Small intestine (tissue), 16 donors: ENCODE results near the gene GPR62. TPM values are rescaled to one million over a fixed set of nuclear protein-coding genes. Genes with fewer than 3 reads are reported as not detected.
"Not testable (repeated sequence)": the region's sequence is repeated elsewhere in the genome, so short reads cannot be mapped to it uniquely, and the experiment has no call there.

Experiments
- DNase-seq, 2 donors: peaks; one replicate each; pipeline versions ENCODE4 v3.0.0 to v3.0.0-alpha.2; 2013
- FAIRE-seq: peaks from 2 replicates; lab custom pipeline; 2012; peaks lifted over from hg19 to GRCh38; lab: Jason Lieb, UNC
- H3K27ac ChIP-seq, 3 donors: one replicate each; pipeline ENCODE4 v1.5.1; 2013; ENCODE audit warnings: low read length in 2 of 3, mild to moderate bottlenecking in 2 of 3, control low read depth in 1 of 3, inconsistent platforms in 1 of 3, low read depth in 1 of 3, moderate library complexity in 1 of 3
- H3K27me3 ChIP-seq, 3 donors: one replicate each; pipeline ENCODE4 v1.6.1; 2013; ENCODE audit warnings: low read length in 3 of 3, inconsistent platforms in 1 of 3; ENCODE audit not compliant: control insufficient read depth in 3 of 3, insufficient read depth in 3 of 3
- H3K36me3 ChIP-seq, 3 donors: one replicate each; pipeline ENCODE4 v1.6.1; 2013; ENCODE audit warnings: low read length in 3 of 3, inconsistent platforms in 1 of 3, low read depth in 1 of 3, mild to moderate bottlenecking in 1 of 3, moderate library complexity in 1 of 3; ENCODE audit not compliant: control insufficient read depth in 3 of 3, insufficient read depth in 2 of 3
- H3K4me1 ChIP-seq, 3 donors: one replicate each; pipeline ENCODE4 v1.6.1; 2013; ENCODE audit warnings: low read length in 2 of 3, inconsistent platforms in 1 of 3, low read depth in 1 of 3, mild to moderate bottlenecking in 1 of 3, moderate library complexity in 1 of 3; ENCODE audit not compliant: control insufficient read depth in 3 of 3, insufficient read depth in 2 of 3
- H3K4me3 ChIP-seq, 3 donors: one replicate each; pipeline ENCODE4 v1.5.1; 2013; ENCODE audit warnings: low read length in 3 of 3, control low read depth in 1 of 3, inconsistent platforms in 1 of 3, low read depth in 1 of 3, mild to moderate bottlenecking in 1 of 3, moderate library complexity in 1 of 3
- H3K9me3 ChIP-seq, 2 donors: one replicate each; pipeline ENCODE4 v1.6.1; 2013; ENCODE audit warnings: low read depth in 1 of 2, low read length in 1 of 2; ENCODE audit not compliant: control insufficient read depth in 2 of 2, insufficient read depth in 1 of 2
- whole genome bisulfite sequencing, 3 donors: extraction: QIAGEN DNeasy Blood & Tissue Kit; methylation state at CpG; one replicate each; pipeline ENCODE4 v1.1.7; 2013; 5-methylcytosine and 5-hydroxymethylcytosine counted together
- long read RNA-seq, 10 donors: transcript quantifications; one replicate each; lab custom pipeline, GENCODE V29; 2026
- polyA plus RNA-seq, 4 donors: library from polyadenylated mRNA; stranded (reverse) in 3 of 4; unstranded in 1 of 4; fragments of 200-250 nt in 3 of 4; fragments of 120-200 nt in 1 of 4; gene quantifications; one replicate each; pipeline versions ENCODE4 v1.2.1 to v1.2.3, GENCODE V29; 2013
- donor health status: healthy with polysubstance abuse.
- donor health status: control.
- donor health status: control.
- donor health status: Bipolar disorder and iron deficiency.
- donor health status: healthy.

The GPR62 gene
- under 1 TPM in 2 of 4 donors, not detected in 2; 0.09 to 0.10 TPM for polyA plus RNA-seq
- long read RNA-seq, donor 1, result 0 reads
- long read RNA-seq, donor 2, transcript GPR62-201 (1 exons, 2,191 nt), result major isoform, 10 of 10 reads
- long read RNA-seq, donor 2, partial matches to known transcripts, result 0 of 10 reads
- long read RNA-seq, donor 2, other reads (novel, unspliced or antisense), result 0 of 10 reads
- long read RNA-seq, donor 3, transcript GPR62-201 (1 exons, 2,191 nt), result major isoform, 45 of 45 reads
- long read RNA-seq, donor 3, partial matches to known transcripts, result 0 of 45 reads
- long read RNA-seq, donor 3, other reads (novel, unspliced or antisense), result 0 of 45 reads
- long read RNA-seq, donor 4, partial matches to known transcripts, result 0 of 2 reads
- long read RNA-seq, donor 4, other reads (novel, unspliced or antisense), result 0 of 2 reads
- long read RNA-seq, donor 5, transcript GPR62-201 (1 exons, 2,191 nt), result major isoform, 39 of 39 reads
- long read RNA-seq, donor 5, partial matches to known transcripts, result 0 of 39 reads
- long read RNA-seq, donor 5, other reads (novel, unspliced or antisense), result 0 of 39 reads
- long read RNA-seq, donor 6, transcript GPR62-201 (1 exons, 2,191 nt), result major isoform, 21 of 21 reads
- long read RNA-seq, donor 6, partial matches to known transcripts, result 0 of 21 reads
- long read RNA-seq, donor 6, other reads (novel, unspliced or antisense), result 0 of 21 reads
- long read RNA-seq, donor 7, result 0 reads
- long read RNA-seq, donor 8, transcript GPR62-201 (1 exons, 2,191 nt), result major isoform, 9 of 9 reads
- long read RNA-seq, donor 8, partial matches to known transcripts, result 0 of 9 reads
- long read RNA-seq, donor 8, other reads (novel, unspliced or antisense), result 0 of 9 reads
- long read RNA-seq, donor 9, transcript GPR62-201 (1 exons, 2,191 nt), result major isoform, 14 of 14 reads
- long read RNA-seq, donor 9, partial matches to known transcripts, result 0 of 14 reads
- long read RNA-seq, donor 9, other reads (novel, unspliced or antisense), result 0 of 14 reads
- long read RNA-seq, donor 10, transcript GPR62-201 (1 exons, 2,191 nt), result major isoform, 40 of 48 reads
- long read RNA-seq, donor 10, partial matches to known transcripts, result 0 of 48 reads
- long read RNA-seq, donor 10, other reads (novel, unspliced or antisense), result 8 of 48 reads

GRCh38 chr3:51955175-51955892 lies at the start of gene GPR62:
GPR62 (plus strand) TSS chr3:51955381; CDS start chr3:51955653, 272 bp downstream.
- whole genome bisulfite sequencing, 3 donors, result 23 to 35% (median 26%) methylated on average over 33 of the region's 33 CpGs
- peak within 1 kb of the TSS in 1 of 3 donors; percentile 33 for H3K27ac ChIP-seq
- H3K4me3 ChIP-seq, result peak within 1 kb of the TSS in 1 of 3 donors; percentile 42
- FAIRE-seq, result no peak
- DNase-seq, result no peak
- H3K36me3 ChIP-seq, result peaks cover 0 to 30% (median 2%) of the 10 kb centered on the region in 3 donors
- peaks cover 0 to 31% (median 3%) of the 10 kb centered on the region in 3 donors for H3K27me3 ChIP-seq
- H3K9me3 ChIP-seq, result peaks cover 0 to 4% of the 10 kb centered on the region in 2 donors
- peaks cover 0 to 7% (median 6%) of the 10 kb centered on the region in 3 donors for H3K4me1 ChIP-seq

- Histone ChIP-seq H3K4me3 (no peak overlapping the region), H3K4me1 (no peaks in the 10 kb centered on the region), H3K27me3 (peaks cover 0 to 4% (median 0%) of the 10 kb centered on the region in 3 donors), H3K27ac (no peak overlapping the region), H3K36me3 (no peaks in the 10 kb centered on the region), H3K9me3 (peaks cover 0 to 5% of the 10 kb centered on the region in 2 donors)
- DNase-seq, result no peak
- WGBS, 3 donors, result 66 to 82% (median 70%) methylated on average over 4 of the region's 4 CpGs
- no peak for FAIRE-seq
Observed at GRCh38 chr3:51908026-51908425, 47.2 kb upstream of the GPR62 start.

GRCh38 chr3:51916418-51916817 lies 38.8 kb upstream of the GPR62 start:
- 57 to 67% (median 64%) methylated on average over 5 of the region's 5 CpGs for WGBS, 3 donors
- no peaks in the 10 kb centered on the region for H3K36me3 ChIP-seq
- no peak for FAIRE-seq

GRCh38 chr3:51921081-51921578 lies 34.1 kb upstream of the GPR62 start:
- no peak overlapping the region for H3K4me3 ChIP-seq
- no peaks in the 10 kb centered on the region for H3K27me3 ChIP-seq
- FAIRE-seq (no peak), DNase-seq (no peak)
- H3K36me3 ChIP-seq, result no peaks in the 10 kb centered on the region
- no peak overlapping the region for H3K27ac ChIP-seq
- WGBS, 3 donors, result 78 to 80% (median 79%) methylated on average over 11 of the region's 11 CpGs
- no peaks in the 10 kb centered on the region for H3K9me3 ChIP-seq
- H3K4me1 ChIP-seq, result no peaks in the 10 kb centered on the region

More at GRCh38 chr3:51916418-51916817, 38.8 kb upstream of the GPR62 start:
- H3K4me3 ChIP-seq, result no peak overlapping the region
- no peak overlapping the region for H3K27ac ChIP-seq
- H3K27me3 ChIP-seq, result no peaks in the 10 kb centered on the region
- no peaks in the 10 kb centered on the region for H3K9me3 ChIP-seq
- H3K4me1 ChIP-seq, result no peaks in the 10 kb centered on the region
- no peak for DNase-seq

- no peak for FAIRE-seq
- no peak overlapping the region for H3K4me3 ChIP-seq
- peaks cover 0 to 6% (median 0%) of the 10 kb centered on the region in 3 donors for H3K36me3 ChIP-seq
- H3K27ac ChIP-seq, result no peak overlapping the region
- H3K9me3 ChIP-seq, result no peaks in the 10 kb centered on the region
- WGBS, 3 donors, result 89% methylated on average over 5 of the region's 5 CpGs
- no peak for DNase-seq
- no peaks in the 10 kb centered on the region for H3K4me1 ChIP-seq
- H3K27me3 ChIP-seq, result no peaks in the 10 kb centered on the region
Observed at GRCh38 chr3:51927061-51927977, 27.9 kb upstream of the GPR62 start.

- peaks cover 0 to 17% (median 3%) of the 10 kb centered on the region in 3 donors for H3K36me3 ChIP-seq
- 93 to 95% (median 95%) methylated on average over 6 to 7 of the region's 7 CpGs for WGBS, 3 donors
- DNase-seq (no peak), FAIRE-seq (no peak)
- H3K4me1 ChIP-seq, result no peaks in the 10 kb centered on the region
- H3K27ac ChIP-seq, result no peak overlapping the region
- H3K9me3 ChIP-seq, result no peaks in the 10 kb centered on the region
- no peaks in the 10 kb centered on the region for H3K27me3 ChIP-seq
- no peak overlapping the region for H3K4me3 ChIP-seq
Observed at GRCh38 chr3:51928438-51928837, 26.7 kb upstream of the GPR62 start.

GRCh38 chr3:51928981-51929380 lies 26.2 kb upstream of the GPR62 start:
- FAIRE-seq, H3K9me3 ChIP-seq, DNase-seq, H3K27me3 ChIP-seq, H3K4me1 ChIP-seq, H3K4me3 ChIP-seq, H3K27ac ChIP-seq: not testable (repeated sequence)
- 83 to 87% (median 84%) methylated on average over 3 of the region's 3 CpGs for WGBS, 3 donors
- peaks cover 0 to 22% (median 3%) of the 10 kb centered on the region in 3 donors for H3K36me3 ChIP-seq
